HG02571 (cell line): ENCODE results near the gene ARRDC4.

Experiments used
- ATAC-seq: cut with Tn5 transposase; IDR thresholded peaks from one replicate; pipeline ENCODE4 v1.9.1; 2021; ENCODE audit warnings: mild to moderate bottlenecking, moderate library complexity; ENCODE audit not compliant: unreplicated experiment

The ARRDC4 gene

GRCh38 chr15:97960364-97961066, at the start of gene ARRDC4:
Gene ARRDC4, plus strand, starts transcription at chr15:97960703. Its CDS starts 159 bp downstream, at chr15:97960862.
- peak; percentile 64 for ATAC-seq

DNA sequence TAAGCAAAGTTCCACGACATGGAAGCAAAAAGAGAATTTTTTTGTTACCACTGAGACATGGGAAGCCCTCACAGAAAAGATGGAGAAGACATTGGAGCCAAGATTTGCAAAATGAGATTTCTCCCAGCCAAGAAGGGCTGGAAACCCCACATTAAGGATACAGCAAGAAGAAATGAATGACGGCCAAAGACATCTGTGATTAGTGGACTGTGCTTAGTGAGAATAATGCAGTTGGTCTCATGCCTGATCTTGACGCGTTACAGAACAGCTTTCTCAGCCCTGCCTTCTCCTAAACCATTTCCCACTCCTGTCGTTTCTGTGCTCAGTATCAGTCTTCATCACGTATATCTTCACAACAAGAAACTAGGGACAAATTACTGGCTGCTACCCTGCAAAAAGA, 45.8 kb upstream of the ARRDC4 start:
- ATAC-seq: no peak

- no peak for ATAC-seq
Observed at GRCh38 chr15:97915261-97915660, 45.2 kb upstream of the ARRDC4 start.

- no peak for ATAC-seq
Observed at GRCh38 chr15:97921296-97921865, 39.1 kb upstream of the ARRDC4 start.

- ATAC-seq: no peak
Observed at GRCh38 chr15:97929456-97930229, 30.9 kb upstream of the ARRDC4 start.

GRCh38 chr15:97930230-97930629, 30.3 kb upstream of the ARRDC4 start:
- no peak for ATAC-seq

DNA sequence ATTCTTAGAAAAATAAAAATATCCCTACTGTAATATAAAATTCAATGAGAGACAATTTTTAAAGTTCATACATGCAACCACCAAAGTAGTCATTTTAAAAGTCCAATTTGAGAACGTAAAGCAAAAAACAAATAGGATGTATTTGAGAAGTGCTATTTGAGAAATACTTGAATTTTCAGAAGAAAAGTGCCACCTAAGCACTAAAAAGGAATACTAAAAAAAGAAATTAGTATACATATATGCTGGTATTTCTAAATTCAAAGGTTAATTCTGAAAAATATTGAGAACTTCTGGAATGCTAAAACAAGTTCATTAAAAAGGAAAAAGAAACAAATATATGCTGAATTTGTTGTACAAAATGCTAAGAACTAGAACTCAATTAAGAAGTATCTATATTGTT, 29.2 kb upstream of the ARRDC4 start:
- no peak for ATAC-seq

GRCh38 chr15:97933589-97933988, 26.9 kb upstream of the ARRDC4 start:
- ATAC-seq: no peak

- no peak for ATAC-seq
Observed at GRCh38 chr15:97940993-97941392, 19.5 kb upstream of the ARRDC4 start.

- ATAC-seq: no peak
Observed at GRCh38 chr15:97941572-97941971, 18.9 kb upstream of the ARRDC4 start.

DNA sequence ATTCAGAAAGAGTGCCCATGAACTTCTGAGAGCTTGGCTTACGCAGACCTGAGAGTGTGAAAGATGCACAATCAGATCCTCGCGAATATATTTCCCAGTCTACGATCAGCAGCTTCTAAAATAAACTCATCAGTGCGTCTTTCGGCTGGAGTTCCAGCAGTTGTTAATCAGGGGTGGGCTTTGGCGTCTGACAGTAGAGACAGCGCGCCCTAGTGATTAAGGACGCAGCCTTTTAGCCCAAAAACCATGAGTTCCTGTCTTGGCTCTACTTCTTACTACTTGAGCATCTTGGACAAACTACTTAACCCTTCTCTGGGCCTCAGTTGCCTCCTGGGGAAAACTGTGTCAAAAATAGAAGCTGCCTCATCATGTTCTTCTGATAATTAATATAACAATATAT, 15.8 kb upstream of the ARRDC4 start:
- ATAC-seq: no peak

GRCh38 chr15:97947465-97948260, 12.8 kb upstream of the ARRDC4 start:
- ATAC-seq: no peak

GRCh38 chr15:97953254-97953653, 7.2 kb upstream of the ARRDC4 start:
- ATAC-seq: no peak

- no peak for ATAC-seq
Observed at GRCh38 chr15:97953748-97954147, 6.8 kb upstream of the ARRDC4 start.

GRCh38 chr15:97955035-97955434, 5.5 kb upstream of the ARRDC4 start:
- no peak for ATAC-seq

DNA sequence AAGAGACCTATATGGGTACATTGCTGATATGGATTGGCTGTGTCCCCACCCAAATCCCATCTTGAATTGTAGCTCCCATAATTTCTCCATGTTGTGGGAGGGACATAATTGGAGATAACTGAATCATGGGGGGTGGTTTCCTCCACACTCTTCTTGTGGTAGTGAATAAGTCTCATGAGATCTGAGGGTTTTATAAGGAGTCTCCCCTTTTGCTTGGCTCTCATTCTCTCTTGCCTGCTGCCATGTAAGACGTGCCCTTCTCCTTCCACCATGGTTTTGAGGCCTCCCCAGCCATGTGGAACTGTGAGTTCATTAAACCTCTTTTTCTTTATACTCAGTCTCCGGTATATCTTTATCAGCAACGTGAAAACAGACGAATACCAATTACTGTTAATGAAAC, 5.0 kb upstream of the ARRDC4 start:
- ATAC-seq: no peak

DNA sequence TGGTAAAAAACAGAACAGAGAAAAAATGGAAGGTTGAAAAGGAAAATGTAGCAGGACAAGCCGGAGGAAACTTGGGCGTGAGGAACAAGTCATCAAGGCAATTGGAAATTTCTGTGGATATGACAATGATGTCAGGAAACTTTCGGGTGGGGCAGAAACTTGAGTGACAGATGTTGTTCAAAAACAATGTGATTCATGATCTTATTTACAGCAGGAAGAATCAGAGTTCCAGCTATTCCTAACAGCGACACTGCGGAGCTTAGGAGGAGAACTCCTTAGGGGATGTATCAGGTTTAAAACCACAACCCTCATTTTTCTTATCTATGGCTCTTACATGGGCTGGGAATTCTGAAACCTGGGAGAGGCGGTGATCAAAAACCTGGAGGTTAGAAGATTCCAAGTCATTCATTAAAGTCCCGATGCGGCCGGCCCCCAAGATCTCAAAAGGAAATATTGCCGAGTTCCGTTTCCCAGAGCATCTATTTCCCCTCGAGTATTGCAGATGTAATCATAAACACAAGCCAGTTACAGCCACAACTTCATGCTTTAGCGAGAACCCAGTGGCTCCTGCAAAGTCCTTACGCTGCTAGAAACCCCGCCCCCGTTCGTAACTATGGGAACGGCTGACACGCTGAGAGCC, 659 bp upstream of the ARRDC4 start:
- ATAC-seq: no peak

DNA sequence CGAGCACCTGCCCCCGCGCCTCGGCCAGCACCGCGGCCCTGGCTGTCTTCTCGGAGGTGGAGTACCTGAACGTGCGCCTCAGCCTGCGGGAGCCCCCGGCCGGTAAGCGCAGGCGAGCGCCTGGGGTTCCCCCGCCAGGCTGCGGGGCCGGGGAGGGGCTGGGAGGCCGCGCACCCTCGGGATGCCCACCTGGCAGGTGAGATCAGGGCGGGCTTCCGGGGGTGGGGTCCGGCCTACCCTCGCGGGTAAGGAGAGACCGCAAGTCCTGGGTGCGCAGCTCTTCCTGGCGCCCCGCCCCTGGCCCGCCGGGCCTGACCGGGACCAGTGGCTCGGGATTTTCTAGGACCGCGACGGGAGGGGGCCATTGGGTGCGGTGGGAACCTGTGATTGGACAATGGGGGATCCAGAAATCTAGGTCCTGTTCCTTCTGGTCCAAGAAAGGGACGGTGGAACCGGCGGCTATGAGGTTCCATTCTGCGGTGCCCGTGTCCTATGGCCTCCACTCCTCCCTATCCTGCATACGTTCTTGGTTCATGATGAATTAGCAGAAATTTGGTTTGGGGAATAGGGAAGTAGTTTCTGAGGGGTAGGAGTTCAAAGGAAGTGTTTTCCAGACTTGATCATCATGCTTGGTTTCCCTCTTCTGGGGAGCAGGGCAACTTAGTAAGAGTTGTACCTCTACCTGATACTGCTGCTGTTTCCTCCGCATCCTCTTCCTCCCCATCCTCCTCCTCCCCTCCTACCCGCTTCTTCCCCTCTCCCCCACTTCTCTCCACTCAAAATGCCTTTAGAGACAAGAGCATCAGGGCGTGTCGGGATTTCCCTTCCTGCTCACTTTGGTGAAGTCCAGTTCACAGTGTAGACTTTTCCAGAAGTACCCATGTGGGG, 808 bp downstream of the ARRDC4 start:
- no peak for ATAC-seq

DNA sequence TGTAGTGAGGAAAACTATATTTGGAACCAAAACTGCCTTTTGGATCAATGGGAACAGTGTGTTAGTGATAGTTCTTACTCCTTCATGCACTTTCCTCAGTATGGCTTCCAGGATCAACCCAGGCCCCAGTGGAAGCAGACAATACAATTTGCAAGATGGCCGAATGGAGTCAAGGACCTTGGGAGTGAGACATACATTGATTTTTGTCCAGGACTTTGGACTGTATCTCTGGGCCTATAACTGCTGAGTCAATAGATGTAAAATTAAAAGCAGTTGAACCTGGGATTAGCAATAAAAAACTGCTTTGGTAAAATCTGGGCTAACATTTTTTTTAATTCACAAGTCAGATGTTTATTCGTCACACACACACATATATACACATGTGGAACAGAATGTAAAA, 1.8 kb downstream of the ARRDC4 start:
- no peak for ATAC-seq

DNA sequence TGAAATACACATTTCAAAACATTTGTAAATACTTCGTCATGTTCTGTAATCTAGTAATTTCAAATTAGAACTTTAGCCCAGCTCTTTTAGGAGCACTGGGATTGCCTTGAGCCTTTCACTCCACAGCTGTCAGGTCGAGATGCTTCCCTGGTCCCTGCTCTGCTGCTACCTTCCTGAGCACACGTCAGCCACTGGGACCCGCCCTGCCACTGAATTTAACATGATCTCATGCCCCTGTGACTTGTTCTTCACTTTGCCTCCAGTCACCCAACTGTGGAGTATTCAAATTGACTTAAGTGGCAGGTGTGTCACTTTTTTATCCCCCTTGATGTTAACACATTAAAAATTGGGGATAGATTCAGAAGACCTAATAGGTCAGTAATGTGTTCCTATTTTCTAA, 3.3 kb downstream of the ARRDC4 start:
- no peak for ATAC-seq
